Stimulated activated CD4-positive, alpha-beta T cell treated with anti-CD3 and anti-CD28 coated beads, Interleukin-2, amount 100 ng/mL, for 4 hours (primary cell): ENCODE results near the gene VPS72.

ENCODE experiments used
- DNase-seq: peaks from one replicate; pipeline ENCODE4 v3.0.0-alpha.2; 2020; ENCODE audit warnings: low read depth

Gene VPS72

GRCh38 chr1:151144474-151145303, 45.3 kb downstream of the VPS72 start:
- no peak for DNase-seq

GRCh38 chr1:151143986-151144385, 46.0 kb downstream of the VPS72 start:
- no peak for DNase-seq

GRCh38 chr1:151143057-151143435, 47.0 kb downstream of the VPS72 start:
- DNase-seq, result no peak

GRCh38 chr1:151142411-151143056, 47.5 kb downstream of the VPS72 start:
- no peak for DNase-seq

- no peak for DNase-seq
Observed at GRCh38 chr1:151137789-151138188, 52.2 kb downstream of the VPS72 start.

GRCh38 chr1:151135433-151136385, 54.3 kb downstream of the VPS72 start:
- no peak for DNase-seq

- DNase-seq, result no peak
Observed at GRCh38 chr1:151134991-151135390, 55.0 kb downstream of the VPS72 start.

- DNase-seq, result no peak
Observed at GRCh38 chr1:151134396-151134795, 55.6 kb downstream of the VPS72 start.

GRCh38 chr1:151133018-151133806, 56.8 kb downstream of the VPS72 start:
- no peak for DNase-seq

- DNase-seq, result no peak
Observed at GRCh38 chr1:151132335-151133017, 57.5 kb downstream of the VPS72 start.

GRCh38 chr1:151131701-151132334, 58.2 kb downstream of the VPS72 start:
- no peak for DNase-seq

GRCh38 chr1:151130987-151131586, 58.9 kb downstream of the VPS72 start:
- DNase-seq, result peak; percentile 77

- no peak for DNase-seq
Observed at GRCh38 chr1:151128800-151129199, 61.2 kb downstream of the VPS72 start.
